Panc1 (cell line): ENCODE data around the gene ITGA11. TPM values are rescaled to one million over a fixed set of nuclear protein-coding genes. Genes with fewer than 3 reads are reported as not detected.

ENCODE experiments used
- ATAC-seq: fragments of 200-7000 bp; cut with Tn5 transposase; 2 replicates; pipeline ENCODE4 v1.9.1; 2020; ENCODE audit warnings: mild to moderate bottlenecking, moderate library complexity
- BruUV-seq: library from RNA; stranded (reverse); fragments of 400-500 nt; replicated peaks from 2 replicates; lab custom pipeline; 2021; lab: Mats Ljungman, UMichigan
- CTCF ChIA-PET: fragments of 300-600 bp; sonication (Branson Sonifier 250); formaldehyde crosslinking; loops from one replicate; lab custom pipeline; 2022; ENCODE audit warnings: antibody characterized with exemption; lab: Charles Lee
- POLR2A ChIA-PET: fragments of 300-600 bp; sonication (Branson Sonifier 250); formaldehyde crosslinking; loops from one replicate; lab custom pipeline; 2022; ENCODE audit warnings: antibody characterized with exemption; lab: Charles Lee
- DNase-seq: peaks from one replicate; pipeline ENCODE4 v3.0.0-alpha.2; 2010; ENCODE audit warnings: low read depth, low spot score
- H3K27ac ChIP-seq: 2 replicates; pipeline ENCODE4 v1.5.1; 2011; ENCODE audit warnings: mild to moderate bottlenecking, low read length, inconsistent platforms
- H3K27me3 ChIP-seq: fragments of 200-500 bp; sonication (Bioruptor generic); 2 replicates; pipeline ENCODE4 v1.6.0; 2014; ENCODE audit warnings: low read length, inconsistent platforms; ENCODE audit not compliant: control insufficient read depth, insufficient read depth
- H3K36me3 ChIP-seq: fragments of 200-500 bp; sonication (Bioruptor generic); 2 replicates; pipeline ENCODE4 v1.5.1; 2014; ENCODE audit warnings: inconsistent platforms, mild to moderate bottlenecking, low read length, moderate library complexity; ENCODE audit not compliant: control insufficient read depth, insufficient read depth
- H3K4me1 ChIP-seq: 2 replicates; pipeline ENCODE4 v1.5.1; 2011; ENCODE audit warnings: inconsistent platforms, mild to moderate bottlenecking, low read length, moderate library complexity; ENCODE audit not compliant: control insufficient read depth, insufficient read depth
- H3K4me3 ChIP-seq, 2 experiments: 2 replicates each; pipeline ENCODE4 v1.5.1; 2011 to 2012; ENCODE audit warnings: low read depth in 2 of 2, low read length in 2 of 2, mild to moderate bottlenecking in 2 of 2, inconsistent platforms in 1 of 2, moderate library complexity in 1 of 2
- H3K9me3 ChIP-seq: fragments of 200-500 bp; sonication (Bioruptor generic); 2 replicates; pipeline ENCODE4 v1.5.1; 2014; ENCODE audit warnings: low read depth, mild to moderate bottlenecking, inconsistent platforms, low read length, moderate library complexity; ENCODE audit not compliant: control insufficient read depth, insufficient read depth
- POLR2AphosphoS5 ChIP-seq: IDR thresholded peaks from 2 replicates; pipeline ENCODE4 v1.6.1; 2012; ENCODE audit warnings: mild to moderate bottlenecking, low read depth, low read length, moderate library complexity
- SIN3A ChIP-seq: IDR thresholded peaks from 2 replicates; pipeline ENCODE4 v1.6.1; 2012; ENCODE audit warnings: low read depth, mild to moderate bottlenecking, low read length, moderate library complexity, borderline replicate concordance; ENCODE audit not compliant: insufficient read depth
- TCF7L2 ChIP-seq: IDR thresholded peaks from 2 replicates; pipeline ENCODE4 v1.6.1; 2011; ENCODE audit warnings: mild to moderate bottlenecking, low read depth, low read length, inconsistent platforms
- in situ Hi-C: cut with HindIII; loops from 2 replicates; pipeline ENCODE4 v1.10.0; 2016; ENCODE audit warnings: low sequenced_read_pairs, low pct_unique_long_range_greater_than_20kb
- intact Hi-C: fragments of 100-400 bp; cut with micrococcal nuclease; formaldehyde crosslinking; loops from one replicate; pipeline ENCODE4 v1.10.0; 2022; ENCODE audit not compliant: unreplicated experiment
- total RNA-seq: library from RNA; stranded (reverse); gene quantifications from one replicate; pipeline ENCODE4 v1.2.1, GENCODE V29; 2021; ENCODE audit not compliant: unreplicated experiment
- TF ChIP-seq, protein P1 (sequence below), 2 experiments: IDR thresholded peaks; 2 replicates each; pipeline ENCODE4 v1.6.1; 2011 to 2012; ENCODE audit warnings: low read depth in 2 of 2, control low read depth in 1 of 2, low read length in 1 of 2, mild to moderate bottlenecking in 1 of 2, moderate library complexity in 1 of 2; ENCODE audit not compliant: insufficient read depth in 1 of 2
- TF ChIP-seq, protein P2 (sequence below): fragments of 450-650 bp; IDR thresholded peaks from 2 replicates; pipeline ENCODE4 v1.5.1; 2017; ENCODE audit warnings: mild to moderate bottlenecking

Gene ITGA11
- total RNA-seq, 1 experiment from 2014 or later = 0.28 TPM

DNA sequence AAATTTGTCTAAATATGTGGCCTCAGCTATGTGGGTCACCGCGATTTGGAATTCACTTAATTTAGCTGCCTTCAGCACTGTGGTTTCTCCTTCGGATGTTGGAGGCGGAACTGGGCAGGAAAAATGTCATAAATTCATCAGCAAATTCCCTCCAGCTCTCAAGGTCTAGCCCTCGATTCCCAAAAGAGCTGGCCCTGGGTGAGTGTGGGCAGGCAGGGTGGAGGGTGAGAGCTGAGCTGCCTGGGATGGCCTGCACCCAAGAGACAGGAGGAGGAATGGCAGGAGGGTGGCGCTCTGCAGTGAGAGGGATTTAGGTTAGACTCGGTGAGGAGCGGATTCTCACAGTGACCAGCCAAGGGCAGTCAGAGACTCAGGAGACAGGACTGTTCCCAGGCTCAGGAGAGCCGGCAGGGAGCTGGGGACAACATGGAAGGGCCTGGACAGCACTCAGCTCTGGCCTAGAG is 97.3 kb downstream of the ITGA11 start:
- no TSS peak for BruUV-seq
- POLR2A ChIA-PET = no interaction called here
- CTCF ChIA-PET = interaction anchor here (0.7 kb wide), 1 partner anchor 88 kb away, joined by 9 read pairs; no protein-coding TSS in a partner anchor
- Histone ChIP-seq H3K4me3 (no peak overlapping the region), H3K36me3 (no peaks in the 10 kb centered on the region), H3K4me1 (no peaks in the 10 kb centered on the region), H3K27ac (no peak overlapping the region), H3K9me3 (no peaks in the 10 kb centered on the region), H3K27me3 (no peaks in the 10 kb centered on the region)
- DNase-seq (no peak), ATAC-seq (no peak)
- in situ Hi-C loops = no loop called here
- TF ChIP-seq, protein P1, sequence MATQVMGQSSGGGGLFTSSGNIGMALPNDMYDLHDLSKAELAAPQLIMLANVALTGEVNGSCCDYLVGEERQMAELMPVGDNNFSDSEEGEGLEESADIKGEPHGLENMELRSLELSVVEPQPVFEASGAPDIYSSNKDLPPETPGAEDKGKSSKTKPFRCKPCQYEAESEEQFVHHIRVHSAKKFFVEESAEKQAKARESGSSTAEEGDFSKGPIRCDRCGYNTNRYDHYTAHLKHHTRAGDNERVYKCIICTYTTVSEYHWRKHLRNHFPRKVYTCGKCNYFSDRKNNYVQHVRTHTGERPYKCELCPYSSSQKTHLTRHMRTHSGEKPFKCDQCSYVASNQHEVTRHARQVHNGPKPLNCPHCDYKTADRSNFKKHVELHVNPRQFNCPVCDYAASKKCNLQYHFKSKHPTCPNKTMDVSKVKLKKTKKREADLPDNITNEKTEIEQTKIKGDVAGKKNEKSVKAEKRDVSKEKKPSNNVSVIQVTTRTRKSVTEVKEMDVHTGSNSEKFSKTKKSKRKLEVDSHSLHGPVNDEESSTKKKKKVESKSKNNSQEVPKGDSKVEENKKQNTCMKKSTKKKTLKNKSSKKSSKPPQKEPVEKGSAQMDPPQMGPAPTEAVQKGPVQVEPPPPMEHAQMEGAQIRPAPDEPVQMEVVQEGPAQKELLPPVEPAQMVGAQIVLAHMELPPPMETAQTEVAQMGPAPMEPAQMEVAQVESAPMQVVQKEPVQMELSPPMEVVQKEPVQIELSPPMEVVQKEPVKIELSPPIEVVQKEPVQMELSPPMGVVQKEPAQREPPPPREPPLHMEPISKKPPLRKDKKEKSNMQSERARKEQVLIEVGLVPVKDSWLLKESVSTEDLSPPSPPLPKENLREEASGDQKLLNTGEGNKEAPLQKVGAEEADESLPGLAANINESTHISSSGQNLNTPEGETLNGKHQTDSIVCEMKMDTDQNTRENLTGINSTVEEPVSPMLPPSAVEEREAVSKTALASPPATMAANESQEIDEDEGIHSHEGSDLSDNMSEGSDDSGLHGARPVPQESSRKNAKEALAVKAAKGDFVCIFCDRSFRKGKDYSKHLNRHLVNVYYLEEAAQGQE (IDR thresholded peaks at IDR 0.05; ENCODE audit: insufficient read depth in 1 of 2, low read depth in 2 of 2, low read length in 1 of 2) = no peak
- TF ChIP-seq, protein P2, sequence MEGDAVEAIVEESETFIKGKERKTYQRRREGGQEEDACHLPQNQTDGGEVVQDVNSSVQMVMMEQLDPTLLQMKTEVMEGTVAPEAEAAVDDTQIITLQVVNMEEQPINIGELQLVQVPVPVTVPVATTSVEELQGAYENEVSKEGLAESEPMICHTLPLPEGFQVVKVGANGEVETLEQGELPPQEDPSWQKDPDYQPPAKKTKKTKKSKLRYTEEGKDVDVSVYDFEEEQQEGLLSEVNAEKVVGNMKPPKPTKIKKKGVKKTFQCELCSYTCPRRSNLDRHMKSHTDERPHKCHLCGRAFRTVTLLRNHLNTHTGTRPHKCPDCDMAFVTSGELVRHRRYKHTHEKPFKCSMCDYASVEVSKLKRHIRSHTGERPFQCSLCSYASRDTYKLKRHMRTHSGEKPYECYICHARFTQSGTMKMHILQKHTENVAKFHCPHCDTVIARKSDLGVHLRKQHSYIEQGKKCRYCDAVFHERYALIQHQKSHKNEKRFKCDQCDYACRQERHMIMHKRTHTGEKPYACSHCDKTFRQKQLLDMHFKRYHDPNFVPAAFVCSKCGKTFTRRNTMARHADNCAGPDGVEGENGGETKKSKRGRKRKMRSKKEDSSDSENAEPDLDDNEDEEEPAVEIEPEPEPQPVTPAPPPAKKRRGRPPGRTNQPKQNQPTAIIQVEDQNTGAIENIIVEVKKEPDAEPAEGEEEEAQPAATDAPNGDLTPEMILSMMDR = no peak
- no peak for TF ChIP-seq POLR2AphosphoS5
- TF ChIP-seq SIN3A = no peak
- TF ChIP-seq TCF7L2 = no peak
- intact Hi-C loops = no loop called here

DNA sequence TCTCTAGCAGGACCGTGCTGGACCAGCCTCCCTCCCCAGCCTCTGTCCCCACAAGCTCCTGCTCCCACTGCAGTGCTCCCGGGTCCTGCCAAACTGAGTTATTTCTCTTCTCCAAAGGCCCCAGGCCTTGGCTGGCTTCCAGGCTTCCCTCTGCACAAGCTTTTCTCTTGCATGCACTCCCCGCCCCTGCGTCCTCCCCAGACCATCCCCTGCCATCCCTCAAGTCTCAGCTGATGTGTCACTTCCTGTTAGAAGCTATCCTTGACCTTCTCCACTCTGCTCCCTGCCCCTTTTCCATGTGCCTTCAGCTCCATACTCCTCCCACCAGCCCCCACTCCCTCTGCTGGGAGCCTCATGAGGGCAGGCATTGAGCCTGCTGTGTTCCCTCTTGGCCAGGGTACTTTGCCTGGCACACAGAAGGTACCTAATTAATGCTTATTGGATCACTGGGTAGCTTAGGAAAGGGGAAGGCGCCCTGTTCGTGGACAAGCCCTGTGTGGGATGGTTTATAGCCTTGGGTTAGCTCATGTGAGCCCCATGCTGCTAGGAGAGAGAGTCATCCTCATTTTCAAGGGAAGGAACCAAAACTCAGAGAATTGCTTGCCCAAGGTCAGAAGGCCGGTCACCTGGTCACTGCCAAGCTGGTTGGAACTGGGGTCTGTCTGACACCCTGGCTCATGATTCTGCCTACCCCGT is 98.0 kb downstream of the ITGA11 start:
- Histone ChIP-seq H3K27ac (no peak overlapping the region), H3K4me3 (no peak overlapping the region), H3K4me1 (no peaks in the 10 kb centered on the region), H3K27me3 (no peaks in the 10 kb centered on the region), H3K36me3 (no peaks in the 10 kb centered on the region), H3K9me3 (no peaks in the 10 kb centered on the region)
- ATAC-seq = no peak
- intact Hi-C loops = no loop called here
- POLR2A ChIA-PET = interaction anchor here (0.7 kb wide), 1 partner anchor 10 kb away, joined by 4 read pairs; no protein-coding TSS in a partner anchor
- CTCF ChIA-PET = interaction anchor here (0.7 kb wide), 1 partner anchor 87 kb away, joined by 9 read pairs; no protein-coding TSS in a partner anchor
- in situ Hi-C loops = no loop called here
- TF ChIP-seq TCF7L2 (no peak), POLR2AphosphoS5 (no peak), SIN3A (no peak)
- TF ChIP-seq, protein P1 (IDR thresholded peaks at IDR 0.05; ENCODE audit: insufficient read depth in 1 of 2, low read depth in 2 of 2, low read length in 1 of 2) = no peak
- TF ChIP-seq, protein P2 = no peak
- no peak for DNase-seq
- BruUV-seq = no TSS peak
